ENCODE results near the gene RPL27. TPM values are rescaled to one million over a fixed set of nuclear protein-coding genes. Genes with fewer than 3 reads are reported as not detected.

Gene RPL27
- total RNA-seq, 4 donors from 2014 or later: 775 to 1,810 (median 1,289) TPM

DNA sequence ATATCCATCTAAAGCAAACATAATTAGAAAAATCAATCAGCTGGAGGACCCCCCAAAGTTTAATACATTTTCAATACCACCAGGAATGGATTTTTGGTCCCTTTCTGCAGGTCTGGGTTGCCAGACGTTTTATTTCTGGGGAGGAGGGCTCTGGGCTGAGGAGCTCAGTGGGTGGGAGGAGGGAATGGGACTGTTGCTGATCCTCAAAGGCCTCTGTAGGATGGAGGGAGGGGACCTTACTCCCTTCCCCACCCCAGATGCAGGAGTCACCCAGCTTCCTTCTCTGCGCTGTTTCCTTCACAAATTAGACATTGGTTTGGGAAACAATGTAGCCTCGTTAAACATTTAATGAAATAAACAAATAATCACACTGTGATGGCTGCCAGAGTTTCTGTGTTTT, 33.4 kb downstream of the RPL27 start:
- no peak overlapping the region for H3K4me3 ChIP-seq
- H3K27ac ChIP-seq: no peak overlapping the region
- no peak for DNase-seq
- no peaks in the 10 kb centered on the region for H3K9me3 ChIP-seq
- H3K36me3 ChIP-seq: no peaks in the 10 kb centered on the region
- TF ChIP-seq POLR2A (IDR thresholded peaks at IDR 0.05) (no peak), CTCF (IDR thresholded peaks at IDR 0.05) (no peak)
- intact Hi-C loops (cut with DNase I): no loop called here
- H3K27me3 ChIP-seq: no peaks in the 10 kb centered on the region
- no peaks in the 10 kb centered on the region for H3K4me1 ChIP-seq
- WGBS, 2 donors: 66 to 76% methylated on average over 3 of the region's 3 CpGs

GRCh38 chr17:43033948-43034881, 36.0 kb downstream of the RPL27 start:
- DNase-seq: no peak
- Histone ChIP-seq H3K36me3 (no peaks in the 10 kb centered on the region), H3K27me3 (no peaks in the 10 kb centered on the region), H3K4me3 (no peak overlapping the region), H3K27ac (no peak overlapping the region), H3K4me1 (no peaks in the 10 kb centered on the region), H3K9me3 (no peaks in the 10 kb centered on the region)
- 48 to 50% methylated on average over 7 to 11 of the region's 12 CpGs for WGBS, 2 donors
- intact Hi-C loops (cut with DNase I): no loop called here
- TF ChIP-seq POLR2A (IDR thresholded peaks at IDR 0.05): no peak
- no peak for TF ChIP-seq CTCF (IDR thresholded peaks at IDR 0.05)

DNA sequence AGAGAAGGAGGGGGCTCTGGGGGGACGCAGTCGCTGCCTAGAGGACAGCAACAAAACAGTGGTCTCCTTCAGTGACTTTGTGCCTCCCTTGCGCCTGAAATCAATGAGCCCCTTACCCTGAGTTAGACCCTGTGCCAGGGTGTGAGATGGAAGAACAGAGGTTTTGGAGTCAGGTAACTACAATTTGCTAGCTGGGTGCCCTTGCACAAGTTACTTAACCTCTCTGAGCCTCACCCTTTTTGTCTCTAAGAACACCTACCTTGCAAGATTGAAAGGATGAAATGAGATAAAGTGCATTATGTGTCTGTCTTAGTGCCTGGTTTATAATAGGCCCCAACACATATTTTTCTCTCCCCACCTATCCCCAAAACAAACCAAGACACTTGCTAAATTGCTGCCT, 36.7 kb downstream of the RPL27 start:
- WGBS, 2 donors: 78 to 93% methylated on average over 3 of the region's 3 CpGs
- Histone ChIP-seq H3K27ac (no peak overlapping the region), H3K27me3 (no peaks in the 10 kb centered on the region), H3K4me1 (no peaks in the 10 kb centered on the region), H3K4me3 (no peak overlapping the region), H3K36me3 (no peaks in the 10 kb centered on the region), H3K9me3 (no peaks in the 10 kb centered on the region)
- intact Hi-C loops (cut with DNase I): no loop called here
- TF ChIP-seq CTCF (IDR thresholded peaks at IDR 0.05) (no peak), POLR2A (IDR thresholded peaks at IDR 0.05) (no peak)
- no peak for DNase-seq

- intact Hi-C loops (cut with DNase I): no loop called here
- Histone ChIP-seq H3K27me3 (no peaks in the 10 kb centered on the region), H3K27ac (no peak overlapping the region), H3K36me3 (no peaks in the 10 kb centered on the region), H3K4me1 (no peaks in the 10 kb centered on the region), H3K4me3 (no peak overlapping the region), H3K9me3 (no peaks in the 10 kb centered on the region)
- no peak for DNase-seq
- TF ChIP-seq CTCF (IDR thresholded peaks at IDR 0.05) (no peak), POLR2A (IDR thresholded peaks at IDR 0.05) (no peak)
- WGBS, 2 donors: 84 to 100% methylated on average over 1 to 2 of the region's 2 CpGs
Measured at GRCh38 chr17:43039646-43040045, 41.4 kb downstream of the RPL27 start.

DNA sequence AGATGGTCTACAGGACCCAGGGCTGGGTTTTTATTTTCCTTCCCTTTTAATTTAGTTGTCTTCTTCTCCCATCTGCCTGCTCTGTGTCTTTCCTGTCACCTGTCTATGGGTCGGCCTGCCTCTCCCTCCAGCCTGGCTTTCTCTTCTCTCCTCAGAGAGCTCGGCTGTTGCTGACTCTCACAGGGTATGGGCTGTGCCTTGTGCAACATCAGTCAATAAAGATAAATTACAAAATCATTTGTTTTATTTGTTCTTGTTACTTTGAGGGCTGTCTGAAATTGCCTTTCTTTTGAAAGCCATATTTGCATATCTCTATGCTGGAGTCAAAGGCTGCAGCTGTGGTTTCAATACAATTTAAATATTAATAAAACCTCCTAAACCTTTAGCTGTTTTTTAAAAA, 42.4 kb downstream of the RPL27 start:
- intact Hi-C loops (cut with DNase I): no loop called here
- H3K36me3 ChIP-seq: peaks cover 0 to 6% (median 0%) of the 10 kb centered on the region in 3 donors
- WGBS, 2 donors: 84 to 87% methylated on average over 2 of the region's 2 CpGs
- no peak for DNase-seq
- H3K27me3 ChIP-seq: no peaks in the 10 kb centered on the region
- no peaks in the 10 kb centered on the region for H3K4me1 ChIP-seq
- TF ChIP-seq POLR2A (IDR thresholded peaks at IDR 0.05) (no peak), CTCF (IDR thresholded peaks at IDR 0.05) (no peak)
- H3K4me3 ChIP-seq: no peak overlapping the region
- H3K27ac ChIP-seq: no peak overlapping the region
- H3K9me3 ChIP-seq: no peaks in the 10 kb centered on the region

Data from esophagus squamous epithelium (tissue), 5 donors.